Activated naive CD4-positive, alpha-beta T cell treated with Interleukin-2 at 50 U/mL for 16 hours (primary cell): ENCODE results near the gene SGK1.
"Not testable (repeated sequence)": the region's sequence is repeated elsewhere in the genome, so short reads cannot be mapped to it uniquely, and the experiment has no call there.

Experiments
- DNase-seq: peaks from one replicate; pipeline ENCODE4 v3.0.0-alpha.2; 2020

The SGK1 gene

GRCh38 chr6:134182528-134182927 lies 135.4 kb downstream of the SGK1 start:
- DNase-seq: no peak

- not testable (repeated sequence) for DNase-seq
Observed at GRCh38 chr6:134181726-134182125, 136.2 kb downstream of the SGK1 start.

- not testable (repeated sequence) for DNase-seq
Observed at GRCh38 chr6:134181251-134181650, 136.7 kb downstream of the SGK1 start.

GRCh38 chr6:134180540-134180939 lies 137.4 kb downstream of the SGK1 start:
- not testable (repeated sequence) for DNase-seq

GRCh38 chr6:134178161-134179044 lies 139.5 kb downstream of the SGK1 start:
- DNase-seq: peak; percentile 84

- no peak for DNase-seq
Observed at GRCh38 chr6:134177753-134178160, 140.2 kb downstream of the SGK1 start.

GRCh38 chr6:134177236-134177635 lies 140.7 kb downstream of the SGK1 start:
- no peak for DNase-seq

GRCh38 chr6:134176264-134176975 lies 141.5 kb downstream of the SGK1 start:
- DNase-seq: no peak

- peak; percentile 53 for DNase-seq
Observed at GRCh38 chr6:134175532-134176263, 142.2 kb downstream of the SGK1 start.

- DNase-seq: peak; percentile 95
Observed at GRCh38 chr6:134174672-134175531, 143.0 kb downstream of the SGK1 start.

- DNase-seq: peak; percentile 88
Observed at GRCh38 chr6:134173936-134174671, 143.8 kb downstream of the SGK1 start.

GRCh38 chr6:134173366-134173725 lies 144.6 kb downstream of the SGK1 start:
- DNase-seq: no peak

- no peak for DNase-seq
Observed at GRCh38 chr6:134172706-134173365, 145.1 kb downstream of the SGK1 start.

- no peak for DNase-seq
Observed at GRCh38 chr6:134172020-134172705, 145.7 kb downstream of the SGK1 start.

- DNase-seq: no peak
Observed at GRCh38 chr6:134171517-134171916, 146.4 kb downstream of the SGK1 start.

- no peak for DNase-seq
Observed at GRCh38 chr6:134170844-134171243, 147.1 kb downstream of the SGK1 start.

- no peak for DNase-seq
Observed at GRCh38 chr6:134169871-134170486, 147.9 kb downstream of the SGK1 start.

GRCh38 chr6:134168590-134169208 lies 149.2 kb downstream of the SGK1 start:
- DNase-seq: no peak

- no peak for DNase-seq
Observed at GRCh38 chr6:134166511-134167261, 151.2 kb downstream of the SGK1 start.
